NCI-H146 (cell line): Measurements from ENCODE around the gene ZSCAN26.

Experiments
- DNase-seq: peaks from one replicate; lab custom pipeline; 2025; lab: John Stamatoyannopoulos, UW

ZSCAN26 gene

GRCh38 chr6:28266962-28267694 is at the start of gene ZSCAN26:
Gene ZSCAN26 (plus strand): TSS chr6:28267143. CDS start chr6:28271920, 4,777 bp downstream.
- peak; percentile 87 for DNase-seq

DNA sequence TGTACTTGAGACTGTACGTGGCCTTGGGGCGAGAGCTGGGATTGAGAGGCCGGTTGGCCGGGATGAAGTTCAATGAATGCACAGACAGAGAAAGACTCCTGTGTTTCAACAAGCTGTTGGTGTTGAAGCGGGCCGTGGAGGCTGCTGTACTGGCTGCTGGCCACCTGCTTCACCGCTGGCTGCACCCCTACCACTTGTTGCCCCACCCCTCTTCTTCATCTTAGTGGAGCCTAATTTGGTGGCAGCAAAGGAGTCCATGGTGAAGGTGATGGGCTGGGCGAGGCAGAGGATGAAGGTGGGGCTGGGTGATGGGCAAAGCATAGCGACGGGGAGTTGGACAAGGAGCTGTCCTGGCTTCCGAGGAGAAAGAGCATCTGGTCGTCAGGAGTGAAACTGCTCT is 49.1 kb upstream of the ZSCAN26 start:
- no peak for DNase-seq

DNA sequence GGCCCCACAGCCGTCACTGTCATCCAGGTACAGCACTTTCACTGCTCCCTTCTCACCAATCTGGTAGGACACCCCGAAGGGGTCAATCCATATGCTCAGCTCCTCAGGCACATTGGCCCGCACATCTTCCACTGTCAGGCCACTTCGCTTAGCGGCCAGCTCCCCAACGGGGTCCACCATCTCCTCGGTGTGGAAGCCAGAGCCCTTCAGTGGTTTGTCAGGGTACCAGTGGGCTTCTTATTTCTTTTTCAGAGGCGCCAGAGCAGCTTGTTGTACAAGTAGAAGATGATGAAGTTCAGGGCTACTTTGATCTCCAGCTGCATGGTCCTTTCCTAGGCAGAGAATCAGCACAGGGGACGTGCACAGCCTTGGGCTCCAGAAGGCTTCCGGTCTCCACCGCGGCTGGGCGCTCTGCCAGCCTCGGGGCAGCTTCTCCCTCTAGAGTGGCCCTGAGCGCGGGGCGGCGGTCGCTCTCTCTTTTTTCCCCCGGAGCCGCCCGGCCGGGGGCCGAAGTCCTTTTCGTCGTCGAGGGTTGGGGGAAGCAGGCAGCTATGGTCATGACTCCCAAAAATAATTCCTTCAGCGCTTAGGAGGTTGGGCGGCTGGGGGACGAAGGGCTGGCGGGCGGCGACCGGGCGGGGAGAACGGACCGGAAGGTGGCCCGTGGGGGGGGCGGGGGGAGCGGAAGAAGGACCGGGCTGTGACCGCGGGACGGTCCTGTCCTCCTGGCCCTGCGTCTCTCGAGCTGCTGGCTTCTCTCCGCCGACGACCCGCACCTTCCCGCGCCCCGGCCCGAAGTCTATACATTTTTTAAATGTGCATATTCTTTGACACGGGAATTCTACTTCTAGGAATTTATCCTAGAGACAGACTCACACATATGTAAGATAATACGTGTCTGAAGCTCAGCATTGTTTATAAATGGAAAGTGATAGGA is 48.4 kb upstream of the ZSCAN26 start:
- DNase-seq = peak; percentile 85

GRCh38 chr6:28220257-28221133 is 46.4 kb upstream of the ZSCAN26 start:
- DNase-seq = no peak

DNA sequence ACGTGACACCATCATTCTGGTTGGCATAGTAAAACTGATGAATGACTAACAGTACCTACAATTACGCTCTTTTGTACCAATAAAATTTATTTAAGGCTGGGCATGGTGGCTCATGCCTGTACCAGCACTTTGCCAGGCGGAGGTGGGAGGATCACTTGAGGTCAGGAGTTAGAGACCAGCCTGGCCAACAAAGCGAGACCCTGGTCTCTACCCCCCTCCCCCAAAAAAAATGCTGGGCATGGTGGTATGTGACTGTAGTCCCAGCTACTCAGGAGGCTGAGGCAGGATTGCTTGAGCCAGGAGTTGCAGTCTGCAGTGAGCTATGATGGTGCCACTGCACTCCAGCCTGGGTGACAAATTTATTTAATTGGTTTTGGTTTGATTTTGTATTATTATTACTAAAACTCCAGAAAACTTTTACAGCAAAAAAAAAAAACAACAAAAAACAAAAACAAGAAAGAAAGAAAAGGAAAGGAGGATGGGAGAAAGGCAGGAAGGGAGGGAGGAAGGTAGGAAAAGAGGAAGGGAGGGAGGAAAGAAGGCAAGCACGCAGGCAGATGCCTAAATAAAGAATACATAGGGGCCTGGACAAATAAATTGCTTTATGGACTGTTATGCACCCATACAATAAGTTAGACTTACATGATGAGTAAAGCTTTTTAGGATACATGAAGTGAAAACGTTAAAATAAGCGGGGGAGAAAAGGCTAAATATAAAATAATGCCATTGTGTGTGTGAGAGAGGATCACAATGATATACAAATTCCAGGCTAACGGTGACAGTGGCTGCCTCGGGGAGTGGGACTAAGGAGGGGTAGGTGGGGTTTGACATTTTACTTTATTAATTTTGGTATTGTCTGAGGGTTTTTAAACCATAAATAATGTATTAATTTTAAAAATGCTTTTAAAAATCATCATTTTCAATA is 42.5 kb upstream of the ZSCAN26 start:
- DNase-seq = no peak

DNA sequence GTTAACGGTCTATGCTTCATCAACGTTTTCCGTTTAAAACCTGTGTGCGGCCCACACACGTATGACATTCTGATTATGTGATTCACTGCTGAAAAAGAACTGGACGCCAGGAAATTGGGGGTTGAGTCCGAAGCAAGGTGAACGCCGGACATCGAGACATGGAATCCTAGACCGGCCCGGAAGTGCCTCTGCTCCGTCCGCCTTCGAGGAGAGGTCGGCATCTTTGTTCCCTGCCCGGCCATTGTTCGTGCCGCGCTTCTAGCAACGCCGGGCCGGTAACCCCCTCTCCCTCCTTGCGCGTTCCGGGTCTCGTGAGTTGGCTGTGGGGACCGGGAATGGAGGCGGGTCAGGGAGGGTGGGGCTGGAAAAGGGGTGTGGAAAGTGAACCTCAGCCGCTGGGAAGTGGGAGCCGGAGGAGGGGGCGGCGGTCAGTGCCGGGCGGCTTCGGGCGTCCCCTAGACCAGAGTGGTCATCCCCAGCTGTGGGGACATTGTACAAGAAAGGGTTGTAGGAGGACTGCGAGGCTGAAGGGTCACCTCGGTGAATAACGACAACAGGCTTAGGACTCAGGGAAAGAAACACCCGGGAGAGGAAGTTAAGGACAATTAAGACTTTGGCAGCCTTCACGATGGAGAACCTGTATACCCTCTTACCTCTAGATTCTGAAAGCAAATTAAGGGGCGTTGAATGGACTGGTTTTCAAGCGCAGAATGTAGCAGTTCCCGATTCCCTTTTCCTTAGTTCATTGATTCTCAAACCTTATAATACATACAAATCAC is 41.7 kb upstream of the ZSCAN26 start, which contains the start of gene ZSCAN9:
ZSCAN9 (plus strand) TSS at position 220 of the 779 bp plus-strand sequence. CDS start 1,810 bp downstream, outside the sequence.
- peak; percentile 96 for DNase-seq

- DNase-seq = no peak
Observed at GRCh38 chr6:28226460-28226859, 40.5 kb upstream of the ZSCAN26 start.

DNA sequence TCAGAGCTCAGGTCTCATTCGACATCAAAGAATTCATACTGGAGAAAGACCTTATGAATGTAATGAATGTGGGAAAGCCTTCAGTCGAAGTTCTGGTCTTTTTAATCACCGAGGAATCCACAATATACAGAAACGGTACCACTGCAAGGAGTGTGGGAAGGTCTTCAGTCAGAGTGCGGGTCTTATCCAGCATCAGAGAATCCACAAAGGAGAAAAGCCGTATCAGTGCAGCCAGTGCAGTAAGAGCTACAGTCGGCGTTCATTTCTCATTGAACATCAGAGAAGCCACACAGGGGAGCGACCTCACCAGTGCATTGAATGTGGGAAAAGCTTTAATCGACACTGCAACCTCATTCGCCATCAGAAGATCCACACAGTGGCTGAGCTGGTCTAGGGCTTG is 34.2 kb upstream of the ZSCAN26 start:
- DNase-seq = no peak

- no peak for DNase-seq
Observed at GRCh38 chr6:28235912-28236452, 31.0 kb upstream of the ZSCAN26 start.

GRCh38 chr6:28239636-28240035 is 27.3 kb upstream of the ZSCAN26 start:
- no peak for DNase-seq

DNA sequence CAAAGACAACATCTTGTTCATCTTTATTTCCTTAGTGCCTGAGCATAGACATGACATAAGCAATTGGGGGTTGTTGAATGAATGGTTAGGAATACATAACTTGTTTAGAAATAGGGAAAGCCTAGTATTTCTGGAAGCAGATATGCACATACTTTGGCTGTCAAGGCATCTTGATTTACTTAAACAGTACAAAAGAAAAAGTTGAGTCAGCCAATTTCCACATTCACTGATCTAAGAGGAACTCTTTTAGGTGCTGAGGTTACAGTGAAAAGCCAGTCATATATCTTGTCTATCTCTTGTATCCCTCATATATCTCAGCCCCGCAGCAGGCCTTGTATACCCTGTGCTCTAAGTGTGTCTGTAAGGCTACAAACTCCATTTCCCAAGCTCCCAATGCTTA is 26.5 kb upstream of the ZSCAN26 start:
- DNase-seq = no peak

DNA sequence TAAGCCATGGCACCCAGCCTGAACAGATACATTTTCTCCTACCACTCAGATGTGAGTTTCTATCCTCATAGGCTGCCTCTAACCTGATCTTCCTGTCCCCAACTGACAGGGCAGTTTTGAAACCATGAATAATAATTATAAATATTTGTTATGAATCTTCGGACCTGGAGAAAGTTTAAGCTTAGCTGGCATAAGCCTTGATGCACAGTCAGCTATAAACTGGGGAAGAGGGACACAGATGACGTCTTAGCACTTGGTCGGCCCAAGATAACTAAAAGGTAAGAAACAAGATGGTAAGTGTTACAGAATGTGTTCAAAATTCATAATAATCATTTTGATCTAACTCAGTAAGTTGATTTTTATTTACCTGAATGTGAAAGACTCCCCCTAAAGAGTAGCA is 23.0 kb upstream of the ZSCAN26 start:
- no peak for DNase-seq

DNA sequence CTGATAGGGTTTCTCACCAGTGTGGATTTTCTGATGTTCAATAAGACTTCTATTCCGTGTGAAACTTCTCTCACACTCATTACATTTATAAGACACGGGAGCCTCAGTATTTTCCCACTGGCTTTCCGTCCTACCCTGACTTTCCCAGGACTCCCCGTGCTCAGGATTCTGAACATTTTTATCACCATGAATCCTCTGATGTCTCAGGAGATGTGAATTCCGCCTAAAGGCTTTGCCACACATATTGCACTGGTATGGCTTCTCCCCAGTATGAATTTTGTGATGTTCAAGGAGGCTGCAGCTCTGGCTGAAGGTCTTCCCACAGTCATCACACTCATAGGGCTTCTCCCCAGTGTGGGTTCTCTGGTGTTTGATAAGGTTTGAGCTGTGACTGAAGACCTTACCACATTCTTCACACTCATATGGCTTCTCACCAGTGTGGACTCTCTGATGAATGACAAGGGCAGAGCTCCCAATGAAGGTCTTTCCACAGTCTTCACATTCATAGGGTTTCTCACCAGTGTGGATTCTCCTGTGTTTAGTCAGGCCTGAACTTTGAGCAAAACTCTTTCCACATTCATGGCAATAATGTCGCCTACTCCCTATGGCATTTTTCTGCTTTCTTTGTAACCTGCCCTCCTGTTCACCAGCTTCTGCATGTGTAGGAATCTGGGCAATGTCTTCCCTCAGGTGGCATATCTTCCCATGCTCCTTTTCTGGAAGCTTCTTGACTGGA is 21.6 kb upstream of the ZSCAN26 start:
- DNase-seq = no peak

- DNase-seq = no peak
Observed at GRCh38 chr6:28248916-28249315, 18.0 kb upstream of the ZSCAN26 start.

- no peak for DNase-seq
Observed at GRCh38 chr6:28250747-28251146, 16.2 kb upstream of the ZSCAN26 start.

DNA sequence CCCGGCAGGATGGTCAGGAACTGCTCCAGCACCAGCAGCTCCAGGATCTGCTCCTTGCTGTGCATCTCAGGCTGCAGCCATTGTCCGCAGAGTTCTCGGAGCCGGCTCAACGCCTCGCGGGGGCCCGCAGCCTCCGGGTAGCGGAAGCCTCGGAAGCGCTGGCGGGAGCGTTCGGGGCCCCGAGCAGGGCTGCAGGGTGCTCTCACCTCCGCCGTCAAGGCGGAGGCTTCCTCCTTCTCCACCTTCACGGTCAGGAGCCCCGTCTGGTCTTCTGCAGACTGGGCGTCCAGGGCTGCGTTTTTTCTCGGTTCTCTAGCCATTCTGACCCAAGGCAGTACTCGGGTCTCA is 15.3 kb upstream of the ZSCAN26 start:
- peak; percentile 24 for DNase-seq

GRCh38 chr6:28252009-28252975 is 14.7 kb upstream of the ZSCAN26 start, which contains the start of gene ZKSCAN4:
Gene ZKSCAN4 (minus strand): TSS chr6:28252269. CDS start chr6:28251980, 289 bp downstream.
- DNase-seq = peak; percentile 83

DNA sequence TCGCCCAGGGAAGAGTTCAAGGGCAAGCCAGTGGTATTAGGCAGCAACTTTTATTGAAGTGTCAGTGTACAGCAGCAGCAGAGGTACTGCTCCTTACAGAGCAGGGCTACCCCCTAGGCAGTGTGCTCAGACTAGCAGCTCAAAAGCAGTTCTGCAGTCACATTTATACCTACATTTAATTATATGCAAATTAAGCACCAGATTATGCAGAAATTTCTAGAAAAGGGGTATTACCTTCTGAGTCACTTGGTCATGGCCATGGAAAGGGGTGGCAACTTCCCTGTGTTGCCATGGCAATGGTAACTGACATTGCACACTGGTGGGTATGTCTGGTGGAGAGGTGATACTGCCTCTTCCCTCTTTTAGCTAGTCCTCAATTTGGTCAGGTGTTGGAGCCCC is 12.8 kb upstream of the ZSCAN26 start:
- no peak for DNase-seq
